Activated CD4-positive, alpha-beta T cell treated with anti-CD3 and anti-CD28 coated beads, Interleukin-10, Interleukin-2, amounts not matched to agents 100 ng/mL and 50 ng/mL, durations not matched to agents 16 hours and 8 hours (primary cell): ENCODE data around the gene PLEKHM3.

Source experiments
- DNase-seq: peaks from one replicate; pipeline ENCODE4 v3.0.0-alpha.2; 2020

Gene PLEKHM3

GRCh38 chr2:207991944-207992343, 33.4 kb downstream of the PLEKHM3 start:
- peak; percentile 8 for DNase-seq

GRCh38 chr2:207990784-207991183, 34.5 kb downstream of the PLEKHM3 start:
- no peak for DNase-seq

GRCh38 chr2:207988975-207989374, 36.4 kb downstream of the PLEKHM3 start:
- DNase-seq: no peak

- no peak for DNase-seq
Measured at GRCh38 chr2:207987025-207987716, 38.2 kb downstream of the PLEKHM3 start.

- DNase-seq: no peak
Measured at GRCh38 chr2:207984765-207985480, 40.4 kb downstream of the PLEKHM3 start.

- no peak for DNase-seq
Measured at GRCh38 chr2:207983641-207984042, 41.7 kb downstream of the PLEKHM3 start.

GRCh38 chr2:207978177-207978948, 47.0 kb downstream of the PLEKHM3 start:
- DNase-seq: no peak

- DNase-seq: no peak
Measured at GRCh38 chr2:207975921-207976320, 49.4 kb downstream of the PLEKHM3 start.

- no peak for DNase-seq
Measured at GRCh38 chr2:207974216-207974605, 51.1 kb downstream of the PLEKHM3 start.

- no peak for DNase-seq
Measured at GRCh38 chr2:207970826-207971180, 54.5 kb downstream of the PLEKHM3 start.

- no peak for DNase-seq
Measured at GRCh38 chr2:207970147-207970825, 55.0 kb downstream of the PLEKHM3 start.

GRCh38 chr2:207969249-207969648, 56.1 kb downstream of the PLEKHM3 start:
- DNase-seq: no peak

GRCh38 chr2:207967121-207967520, 58.2 kb downstream of the PLEKHM3 start:
- no peak for DNase-seq

GRCh38 chr2:207960911-207961310, 64.4 kb downstream of the PLEKHM3 start:
- no peak for DNase-seq

- DNase-seq: no peak
Measured at GRCh38 chr2:207960090-207960489, 65.2 kb downstream of the PLEKHM3 start.

- DNase-seq: no peak
Measured at GRCh38 chr2:207956771-207957170, 68.6 kb downstream of the PLEKHM3 start.

- no peak for DNase-seq
Measured at GRCh38 chr2:207955456-207955855, 69.9 kb downstream of the PLEKHM3 start.

- no peak for DNase-seq
Measured at GRCh38 chr2:207953354-207953753, 72.0 kb downstream of the PLEKHM3 start.

- DNase-seq: no peak
Measured at GRCh38 chr2:207952564-207953345, 72.6 kb downstream of the PLEKHM3 start.

GRCh38 chr2:207951734-207952470, 73.4 kb downstream of the PLEKHM3 start:
- DNase-seq: no peak

- DNase-seq: no peak
Measured at GRCh38 chr2:207950761-207951114, 74.6 kb downstream of the PLEKHM3 start.
